Measurements from ENCODE around the gene ADGRG3. TPM values are rescaled to one million over a fixed set of nuclear protein-coding genes. Genes with fewer than 3 reads are reported as not detected.

The ADGRG3 gene
- total RNA-seq, 1 donor from 2014 or later = not detected

DNA sequence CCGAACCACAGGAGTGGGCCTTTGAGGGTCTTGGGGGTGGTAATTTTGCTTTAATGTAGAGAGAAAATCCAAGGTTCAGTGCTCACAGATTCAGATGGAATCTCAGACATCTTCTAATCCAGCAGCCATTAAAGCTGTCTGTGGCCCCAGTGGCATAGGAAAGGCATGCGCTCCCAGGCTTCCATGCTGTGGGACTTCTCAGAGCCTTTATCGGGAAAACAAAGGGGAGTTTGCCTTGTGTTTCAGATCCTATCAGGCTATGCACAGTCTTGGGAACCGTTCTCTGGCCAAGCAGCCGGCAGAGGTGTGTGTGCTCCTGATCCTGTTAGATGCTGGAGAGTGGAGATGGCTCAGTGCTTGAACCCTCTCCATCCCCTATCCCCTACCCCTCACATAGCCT lies 31.9 kb upstream of the ADGRG3 start:
- H3K4me1 ChIP-seq (ENCODE audit: insufficient read depth, low read length) = peaks cover 17% of the 10 kb centered on the region
- DNase-seq (ENCODE audit: low read depth) (no peak), FAIRE-seq (no peak)
- H3K9me3 ChIP-seq (ENCODE audit: insufficient read depth, low read depth, low read length) = no peaks in the 10 kb centered on the region
- no peak overlapping the region for H3K4me2 ChIP-seq (ENCODE audit: low read length)
- no peaks in the 10 kb centered on the region for H3K79me2 ChIP-seq (ENCODE audit: insufficient read depth, low read length)
- TF ChIP-seq, protein P1, sequence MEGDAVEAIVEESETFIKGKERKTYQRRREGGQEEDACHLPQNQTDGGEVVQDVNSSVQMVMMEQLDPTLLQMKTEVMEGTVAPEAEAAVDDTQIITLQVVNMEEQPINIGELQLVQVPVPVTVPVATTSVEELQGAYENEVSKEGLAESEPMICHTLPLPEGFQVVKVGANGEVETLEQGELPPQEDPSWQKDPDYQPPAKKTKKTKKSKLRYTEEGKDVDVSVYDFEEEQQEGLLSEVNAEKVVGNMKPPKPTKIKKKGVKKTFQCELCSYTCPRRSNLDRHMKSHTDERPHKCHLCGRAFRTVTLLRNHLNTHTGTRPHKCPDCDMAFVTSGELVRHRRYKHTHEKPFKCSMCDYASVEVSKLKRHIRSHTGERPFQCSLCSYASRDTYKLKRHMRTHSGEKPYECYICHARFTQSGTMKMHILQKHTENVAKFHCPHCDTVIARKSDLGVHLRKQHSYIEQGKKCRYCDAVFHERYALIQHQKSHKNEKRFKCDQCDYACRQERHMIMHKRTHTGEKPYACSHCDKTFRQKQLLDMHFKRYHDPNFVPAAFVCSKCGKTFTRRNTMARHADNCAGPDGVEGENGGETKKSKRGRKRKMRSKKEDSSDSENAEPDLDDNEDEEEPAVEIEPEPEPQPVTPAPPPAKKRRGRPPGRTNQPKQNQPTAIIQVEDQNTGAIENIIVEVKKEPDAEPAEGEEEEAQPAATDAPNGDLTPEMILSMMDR (IDR thresholded peaks at IDR 0.05; ENCODE audit: insufficient read depth, low read depth, low read length) = no peak
- TF ChIP-seq EZH2 (IDR thresholded peaks at IDR 0.05; ENCODE audit: insufficient read depth, low read length) = no peak
- Mint-ChIP-seq H3K9me3 (ENCODE audit: unreplicated experiment) (no peaks in the 10 kb centered on the region), H3K27ac (ENCODE audit: unreplicated experiment) (no peak overlapping the region), H3K4me1 (ENCODE audit: low read depth, unreplicated experiment) (peaks cover 17% of the 10 kb centered on the region), H3K27me3 (ENCODE audit: low read depth, unreplicated experiment) (peaks cover 37% of the 10 kb centered on the region), H3K4me3 (ENCODE audit: unreplicated experiment) (no peak overlapping the region), H3K36me3 (ENCODE audit: low read depth, unreplicated experiment) (no peaks in the 10 kb centered on the region)
- no peaks in the 10 kb centered on the region for H4K20me1 ChIP-seq (ENCODE audit: insufficient read depth, low read length)
- peaks cover 4% of the 10 kb centered on the region for H3K27me3 ChIP-seq (ENCODE audit: insufficient read depth, low read length)
- H3K36me3 ChIP-seq (ENCODE audit: insufficient read depth, low read length) = no peaks in the 10 kb centered on the region
- H3K4me3 ChIP-seq (ENCODE audit: insufficient read depth, low read depth, low read length) = no peak overlapping the region
- no peak overlapping the region for H3K27ac ChIP-seq (ENCODE audit: low read depth, low read length)
- no peak overlapping the region for H3K9ac ChIP-seq (ENCODE audit: low read length)
- no peak overlapping the region for H2AFZ ChIP-seq (ENCODE audit: low read depth, low read length)

GRCh38 chr16:57637020-57637419 lies 31.1 kb upstream of the ADGRG3 start:
- Mint-ChIP-seq H3K27ac (ENCODE audit: unreplicated experiment) (no peak overlapping the region), H3K4me1 (ENCODE audit: low read depth, unreplicated experiment) (peaks cover 17% of the 10 kb centered on the region), H3K4me3 (ENCODE audit: unreplicated experiment) (no peak overlapping the region), H3K9me3 (ENCODE audit: unreplicated experiment) (no peaks in the 10 kb centered on the region), H3K36me3 (ENCODE audit: low read depth, unreplicated experiment) (no peaks in the 10 kb centered on the region), H3K27me3 (ENCODE audit: low read depth, unreplicated experiment) (peaks cover 39% of the 10 kb centered on the region)
- Histone ChIP-seq H3K36me3 (ENCODE audit: insufficient read depth, low read length) (no peaks in the 10 kb centered on the region), H3K27me3 (ENCODE audit: insufficient read depth, low read length) (peaks cover 4% of the 10 kb centered on the region), H3K9me3 (ENCODE audit: insufficient read depth, low read depth, low read length) (no peaks in the 10 kb centered on the region), H3K4me2 (ENCODE audit: low read length) (no peak overlapping the region), H4K20me1 (ENCODE audit: insufficient read depth, low read length) (no peaks in the 10 kb centered on the region), H3K4me1 (ENCODE audit: insufficient read depth, low read length) (peaks cover 16% of the 10 kb centered on the region), H2AFZ (ENCODE audit: low read depth, low read length) (no peak overlapping the region), H3K27ac (ENCODE audit: low read depth, low read length) (no peak overlapping the region), H3K9ac (ENCODE audit: low read length) (no peak overlapping the region), H3K79me2 (ENCODE audit: insufficient read depth, low read length) (no peaks in the 10 kb centered on the region), H3K4me3 (ENCODE audit: insufficient read depth, low read depth, low read length) (no peak overlapping the region)
- no peak for FAIRE-seq
- TF ChIP-seq, protein P1 (IDR thresholded peaks at IDR 0.05; ENCODE audit: insufficient read depth, low read depth, low read length) = no peak
- no peak for TF ChIP-seq EZH2 (IDR thresholded peaks at IDR 0.05; ENCODE audit: insufficient read depth, low read length)
- DNase-seq (ENCODE audit: low read depth) = no peak

GRCh38 chr16:57637424-57637823 lies 30.7 kb upstream of the ADGRG3 start:
- TF ChIP-seq, protein P1 (IDR thresholded peaks at IDR 0.05; ENCODE audit: insufficient read depth, low read depth, low read length) = no peak
- no peak for TF ChIP-seq EZH2 (IDR thresholded peaks at IDR 0.05; ENCODE audit: insufficient read depth, low read length)
- peaks cover 12% of the 10 kb centered on the region for H3K4me1 ChIP-seq (ENCODE audit: insufficient read depth, low read length)
- H3K36me3 ChIP-seq (ENCODE audit: insufficient read depth, low read length) = no peaks in the 10 kb centered on the region
- Mint-ChIP-seq H3K9me3 (ENCODE audit: unreplicated experiment) (no peaks in the 10 kb centered on the region), H3K4me3 (ENCODE audit: unreplicated experiment) (no peak overlapping the region), H3K4me1 (ENCODE audit: low read depth, unreplicated experiment) (peaks cover 17% of the 10 kb centered on the region), H3K27me3 (ENCODE audit: low read depth, unreplicated experiment) (peaks cover 39% of the 10 kb centered on the region), H3K36me3 (ENCODE audit: low read depth, unreplicated experiment) (no peaks in the 10 kb centered on the region), H3K27ac (ENCODE audit: unreplicated experiment) (no peak overlapping the region)
- no peak overlapping the region for H3K4me2 ChIP-seq (ENCODE audit: low read length)
- no peaks in the 10 kb centered on the region for H3K79me2 ChIP-seq (ENCODE audit: insufficient read depth, low read length)
- no peaks in the 10 kb centered on the region for H4K20me1 ChIP-seq (ENCODE audit: insufficient read depth, low read length)
- no peak overlapping the region for H3K27ac ChIP-seq (ENCODE audit: low read depth, low read length)
- no peak overlapping the region for H3K9ac ChIP-seq (ENCODE audit: low read length)
- H2AFZ ChIP-seq (ENCODE audit: low read depth, low read length) = no peak overlapping the region
- no peak overlapping the region for H3K4me3 ChIP-seq (ENCODE audit: insufficient read depth, low read depth, low read length)
- H3K27me3 ChIP-seq (ENCODE audit: insufficient read depth, low read length) = peaks cover 4% of the 10 kb centered on the region
- no peak for FAIRE-seq
- no peaks in the 10 kb centered on the region for H3K9me3 ChIP-seq (ENCODE audit: insufficient read depth, low read depth, low read length)
- no peak for DNase-seq (ENCODE audit: low read depth)
